Bronchial epithelial cell (primary cell): ENCODE results near the gene FAM229A. TPM values are rescaled to one million over a fixed set of nuclear protein-coding genes. Genes with fewer than 3 reads are reported as not detected.

Source experiments
- DNase-seq: peaks from one replicate; pipeline ENCODE4 v3.0.0-alpha.2; 2010; ENCODE audit warnings: low read depth
- FAIRE-seq: peaks from 2 replicates; lab custom pipeline; 2011; peaks lifted over from hg19 to GRCh38; lab: Jason Lieb, UNC
- H3K27me3 ChIP-seq: 2 replicates; pipeline ENCODE4 v1.5.1; 2011; ENCODE audit warnings: low read length; ENCODE audit not compliant: control insufficient read depth, insufficient read depth
- H3K36me3 ChIP-seq: 2 replicates; pipeline ENCODE4 v1.5.1; 2011; ENCODE audit warnings: low read length; ENCODE audit not compliant: control insufficient read depth, insufficient read depth
- H3K4me3 ChIP-seq: 2 replicates; pipeline ENCODE4 v1.5.1; 2011; ENCODE audit warnings: mild to moderate bottlenecking, low read depth, low read length, control low read depth
- total RNA-seq: library from RNA; depleted of rRNA; stranded (reverse); fragments of >200 nt; gene quantifications from 2 replicates; pipeline ENCODE4 v1.2.1, GENCODE V29; 2014
- TF ChIP-seq, protein P1 (sequence below): IDR thresholded peaks from 2 replicates; pipeline ENCODE4 v1.5.1; 2011; ENCODE audit warnings: mild to moderate bottlenecking, moderate library complexity, low read length, control low read depth, inconsistent platforms; ENCODE audit not compliant: insufficient read depth, severe bottlenecking

Gene FAM229A
- total RNA-seq, 1 donor from 2014 or later: 0.26 TPM

DNA sequence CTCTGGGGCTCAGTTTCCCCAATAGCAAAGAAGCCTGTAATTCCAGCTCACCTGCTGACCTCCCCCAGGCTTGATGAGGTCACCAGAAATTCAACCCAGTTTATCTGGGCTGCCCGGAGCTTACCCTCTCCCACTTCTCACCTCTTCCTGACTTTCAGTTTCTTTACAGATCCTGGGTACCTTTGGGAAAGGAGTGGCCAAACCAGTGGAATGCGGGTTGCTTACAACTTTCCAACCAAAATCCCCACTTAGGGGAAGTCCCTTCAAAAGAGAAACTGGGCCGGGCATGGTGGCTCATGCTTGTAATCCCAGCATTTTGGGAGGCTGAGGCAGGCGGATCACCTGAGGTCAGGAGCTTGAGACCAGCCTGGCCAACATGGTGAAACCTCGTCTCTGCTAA is 20.3 kb downstream of the FAM229A start:
- no peak for FAIRE-seq
- peak; percentile 44 for DNase-seq
- no peak overlapping the region for H3K4me3 ChIP-seq

DNA sequence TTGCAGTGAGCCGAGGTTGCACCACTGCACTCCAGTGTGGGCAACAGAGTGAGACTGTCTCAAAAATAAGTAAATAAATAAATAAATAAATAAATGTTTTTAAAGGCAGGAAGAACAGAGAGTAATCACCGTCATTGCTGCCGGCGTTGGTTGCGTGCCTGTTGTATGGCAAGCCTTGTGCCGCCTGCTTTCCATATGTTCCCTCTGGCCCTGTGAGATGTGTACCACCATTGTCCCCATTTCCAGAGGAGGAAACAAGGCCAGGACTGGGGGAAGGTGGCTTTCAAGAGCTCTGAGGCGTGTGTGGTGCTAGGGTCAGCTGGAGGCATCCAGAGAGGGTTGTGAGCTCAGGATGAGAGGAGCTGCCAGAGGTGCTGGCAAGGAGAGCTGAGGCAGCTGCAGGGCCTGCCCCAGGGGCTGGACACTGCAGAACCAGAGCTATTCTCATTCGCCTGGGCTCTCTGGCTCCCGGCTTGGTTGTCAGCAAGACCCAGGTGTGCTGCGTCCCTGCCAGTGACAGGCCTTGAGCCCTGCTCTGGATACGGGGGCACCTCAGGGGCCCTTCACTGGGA is 21.0 kb downstream of the FAM229A start:
- Histone ChIP-seq H3K36me3 (no peaks in the 10 kb centered on the region), H3K27me3 (no peaks in the 10 kb centered on the region), H3K4me3 (no peak overlapping the region)
- DNase-seq: no peak
- FAIRE-seq: no peak
- TF ChIP-seq, protein P1, sequence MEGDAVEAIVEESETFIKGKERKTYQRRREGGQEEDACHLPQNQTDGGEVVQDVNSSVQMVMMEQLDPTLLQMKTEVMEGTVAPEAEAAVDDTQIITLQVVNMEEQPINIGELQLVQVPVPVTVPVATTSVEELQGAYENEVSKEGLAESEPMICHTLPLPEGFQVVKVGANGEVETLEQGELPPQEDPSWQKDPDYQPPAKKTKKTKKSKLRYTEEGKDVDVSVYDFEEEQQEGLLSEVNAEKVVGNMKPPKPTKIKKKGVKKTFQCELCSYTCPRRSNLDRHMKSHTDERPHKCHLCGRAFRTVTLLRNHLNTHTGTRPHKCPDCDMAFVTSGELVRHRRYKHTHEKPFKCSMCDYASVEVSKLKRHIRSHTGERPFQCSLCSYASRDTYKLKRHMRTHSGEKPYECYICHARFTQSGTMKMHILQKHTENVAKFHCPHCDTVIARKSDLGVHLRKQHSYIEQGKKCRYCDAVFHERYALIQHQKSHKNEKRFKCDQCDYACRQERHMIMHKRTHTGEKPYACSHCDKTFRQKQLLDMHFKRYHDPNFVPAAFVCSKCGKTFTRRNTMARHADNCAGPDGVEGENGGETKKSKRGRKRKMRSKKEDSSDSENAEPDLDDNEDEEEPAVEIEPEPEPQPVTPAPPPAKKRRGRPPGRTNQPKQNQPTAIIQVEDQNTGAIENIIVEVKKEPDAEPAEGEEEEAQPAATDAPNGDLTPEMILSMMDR: no peak

More for the DNA sequence above, 20.3 kb downstream of the FAM229A start:
- TF ChIP-seq, protein P1: no peak
- Histone ChIP-seq H3K36me3 (no peaks in the 10 kb centered on the region), H3K27me3 (no peaks in the 10 kb centered on the region)

DNA sequence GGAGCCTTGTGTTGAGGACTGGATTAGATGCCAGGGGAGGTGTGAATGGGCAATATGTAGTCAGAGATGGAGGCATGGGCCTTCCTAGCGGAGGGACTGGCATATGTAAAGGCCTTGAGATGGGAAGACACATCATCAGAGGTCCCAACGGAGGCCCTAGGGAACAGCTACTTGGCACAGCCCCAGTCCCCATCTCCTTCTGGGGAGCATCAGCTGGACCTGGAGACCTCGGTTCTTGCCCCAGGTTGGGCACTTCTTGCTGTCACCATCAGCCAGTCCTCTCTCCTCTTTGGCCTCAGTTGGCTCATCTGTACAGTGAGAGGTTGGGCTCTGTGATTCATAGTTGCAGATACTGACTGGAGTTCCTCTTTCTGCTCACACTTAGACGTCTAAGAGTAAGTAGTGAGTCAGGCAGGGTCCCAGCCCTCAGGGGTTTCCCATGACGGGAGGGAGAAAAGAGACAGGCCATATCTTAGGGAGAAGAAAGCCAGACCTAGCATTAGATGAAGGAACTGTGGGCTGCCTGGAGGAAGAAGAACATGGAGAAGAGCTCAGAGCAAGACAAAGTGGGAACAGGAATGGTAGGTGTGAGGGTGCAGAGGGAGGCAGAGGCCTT is 22.8 kb downstream of the FAM229A start:
- TF ChIP-seq, protein P1: no peak
- DNase-seq (peak; percentile 87), FAIRE-seq (no peak)
- Histone ChIP-seq H3K27me3 (no peaks in the 10 kb centered on the region), H3K36me3 (no peaks in the 10 kb centered on the region), H3K4me3 (no peak overlapping the region)

DNA sequence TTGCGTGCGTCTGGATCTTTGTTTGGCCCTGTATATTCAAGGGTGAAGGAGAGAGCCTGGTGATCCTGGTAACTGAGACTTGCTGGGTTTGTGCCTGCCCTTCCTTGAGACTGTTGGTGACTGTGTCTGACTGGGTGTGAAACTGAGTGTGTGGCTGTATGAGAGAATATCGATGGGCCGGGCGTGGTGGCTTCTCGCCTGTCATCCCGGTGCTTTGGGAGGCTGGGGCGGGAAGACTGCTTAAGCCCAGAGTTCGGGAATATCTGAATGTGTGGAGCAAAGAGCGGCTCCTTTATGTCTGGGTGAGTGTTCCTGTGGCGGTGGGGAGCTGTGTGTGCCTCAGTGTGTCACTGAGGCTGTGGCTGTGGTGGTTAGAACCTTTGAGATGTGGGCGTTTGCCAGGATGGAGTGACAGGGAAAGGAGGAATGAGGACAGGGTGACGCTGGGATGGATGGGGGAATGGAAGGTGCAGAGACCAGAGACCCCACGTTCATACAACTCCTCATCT is 23.6 kb downstream of the FAM229A start:
- Histone ChIP-seq H3K36me3 (no peaks in the 10 kb centered on the region), H3K4me3 (no peak overlapping the region), H3K27me3 (no peaks in the 10 kb centered on the region)
- TF ChIP-seq, protein P1: no peak
- FAIRE-seq (no peak), DNase-seq (no peak)

DNA sequence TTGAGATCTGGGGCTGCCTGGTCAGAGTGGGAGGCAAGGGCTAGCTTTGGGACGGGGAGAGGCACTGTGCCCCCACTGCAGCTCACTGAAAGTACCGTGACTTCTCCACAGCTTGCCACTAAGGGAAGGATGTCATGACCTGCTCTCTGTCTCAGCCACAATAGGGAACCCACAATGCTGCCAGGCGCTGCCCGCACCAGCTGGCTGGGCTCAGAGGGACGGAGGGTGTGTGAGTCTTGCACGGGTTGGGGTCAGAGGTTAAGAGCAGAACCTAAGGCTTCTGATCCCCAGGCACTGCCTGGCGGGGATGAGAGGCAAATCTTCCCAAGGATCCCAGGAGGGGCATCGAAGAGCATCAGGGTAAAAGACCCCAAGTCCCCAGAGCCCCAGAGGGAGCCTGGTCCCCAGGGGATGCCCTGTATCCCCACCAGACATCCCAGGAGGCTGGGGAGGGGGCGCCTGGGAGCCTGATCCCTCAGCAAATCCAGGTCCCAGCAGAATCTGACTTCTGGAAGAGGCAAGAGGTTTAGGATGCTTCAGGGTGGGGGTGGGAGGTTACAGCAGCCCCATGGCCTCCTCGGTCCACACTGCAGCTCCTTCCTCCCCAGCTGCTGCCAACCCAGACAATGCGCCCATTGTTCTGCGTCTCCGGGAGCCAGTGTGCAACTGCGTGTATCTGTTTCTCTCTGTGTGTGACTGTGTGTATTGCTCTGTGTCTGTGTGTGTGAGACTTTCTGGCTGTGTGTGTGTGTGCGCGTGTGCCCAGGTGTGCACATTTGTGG is 24.2 kb downstream of the FAM229A start:
- DNase-seq: no peak
- Histone ChIP-seq H3K4me3 (no peak overlapping the region), H3K36me3 (no peaks in the 10 kb centered on the region), H3K27me3 (no peaks in the 10 kb centered on the region)
- TF ChIP-seq, protein P1: no peak
- peak; percentile 23 for FAIRE-seq
